Heart left ventricle (tissue), 13 donors: ENCODE results near the gene ABCA10.
"Not testable (repeated sequence)": the region's sequence is repeated elsewhere in the genome, so short reads cannot be mapped to it uniquely, and the experiment has no call there.

Experiments used
- CTCF ChIP-seq, 12 donors: fragments of 200-600 bp; sonication (generic) in 4 of 12; IDR thresholded peaks; one replicate each; pipeline versions ENCODE4 v1.5.0 to v1.8.0; 2018 to 2022; ENCODE audit warnings: antibody characterized with exemption in 12 of 12, mild to moderate bottlenecking in 5 of 12
- POLR2A ChIP-seq, 2 donors: fragments of 450-650 bp; IDR thresholded peaks; one replicate each; pipeline ENCODE4 v1.6.1; 2017; ENCODE audit warnings: antibody characterized with exemption in 2 of 2, mild to moderate bottlenecking in 2 of 2, moderate library complexity in 2 of 2
- donor health status: ischemic (EF 13 %, LVEDD 7.1; RV severe dilation, severe dysfunction).
- donor health status: DM: no; HTN: yes; CAD: no.
- donor health status: DM: no; HTN: no; CAD: no.
- donor health status: ischemic (EF 25% LVEDD 6.9; RV normal size, moderate dysfunction).
- donor health status: ischemic (EF 25% LVEDD 5.7; RV mildly dilated, moderate dysfunction).
- donor health status: ischemic (EF 35%, LVEDD 5.7; RV mildly dilated, moderate dysfunction).
- donor health status: nonischemic (EF 11% LVEDD 7.7; RV severe dilation, severe dysfunction).
- donor health status: DM: yes; HTN: yes; CAD: no.
- donor health status: PGD.
- donor health status: ischemic (EF 29% LVEDD 5.4; RV normal size, mild dysfunction).
- donor health status: nonischemic (EF 23%, LVEDD 6.1; RV moderate dilation, normal function).

GRCh38 chr17:69168642-69169041 lies 60.0 kb downstream of the ABCA10 start:
- not testable (repeated sequence) for TF ChIP-seq CTCF, POLR2A (IDR thresholded peaks at IDR 0.05)
